Neural crest cell (in vitro differentiated cells): Measurements from ENCODE around the gene MBD2. TPM values are rescaled to one million over a fixed set of nuclear protein-coding genes. Genes with fewer than 3 reads are reported as not detected.
A peak's percentile ranks its signal among the peaks of the same experiment; 100 is the strongest.
"Not testable (repeated sequence)": the region's sequence is repeated elsewhere in the genome, so short reads cannot be mapped to it uniquely, and the experiment has no call there.

Source experiments
- DNase-seq: peaks from one replicate; pipeline ENCODE4 v3.0.0; 2021; ENCODE audit warnings: low read depth, mixed read lengths, low spot score
- H3K27ac Mint-ChIP-seq: one replicate; pipeline ENCODE4 v1.8.0; 2021; ENCODE audit warnings: mild to moderate bottlenecking, mixed read lengths; ENCODE audit not compliant: unreplicated experiment
- H3K27me3 Mint-ChIP-seq: 2 replicates; pipeline ENCODE4 v1.8.0; 2021; ENCODE audit warnings: low read depth, mild to moderate bottlenecking, mixed read lengths
- H3K36me3 Mint-ChIP-seq: 2 replicates; pipeline ENCODE4 v1.8.0; 2021; ENCODE audit warnings: low read depth, mild to moderate bottlenecking, mixed read lengths
- H3K4me1 Mint-ChIP-seq: 2 replicates; pipeline ENCODE4 v1.8.0; 2021; ENCODE audit warnings: mixed read lengths
- H3K4me3 Mint-ChIP-seq: one replicate; pipeline ENCODE4 v1.8.0; 2021; ENCODE audit warnings: mild to moderate bottlenecking, mixed read lengths
- H3K9me3 Mint-ChIP-seq: 2 replicates; pipeline ENCODE4 v1.8.0; 2021; ENCODE audit warnings: mixed read lengths
- CTCF ChIP-seq: fragments of 200-600 bp; sonication (generic); conservative IDR thresholded peaks from 2 replicates; pipeline ENCODE4 v1.5.0; 2021; ENCODE audit warnings: antibody characterized with exemption, mild to moderate bottlenecking
- total RNA-seq: library from RNA; stranded (reverse); gene quantifications from 2 replicates; pipeline ENCODE4 v1.2.1, GENCODE V29; 2021

The MBD2 gene
- total RNA-seq, 1 donor from 2014 or later: 36.2 TPM

- Mint-ChIP-seq H3K4me3 (peak overlapping the region; percentile 94), H3K9me3 (no peaks in the 10 kb centered on the region)
Observed at GRCh38 chr18:54223568-54224241, 764 bp downstream of the MBD2 start.

GRCh38 chr18:54222922-54223567 lies 1.4 kb downstream of the MBD2 start:
- Mint-ChIP-seq H3K27ac (no peak overlapping the region), H3K27me3 (no peaks in the 10 kb centered on the region), H3K9me3 (no peaks in the 10 kb centered on the region), H3K4me3 (peak overlapping the region; percentile 94), H3K4me1 (peaks cover 36% of the 10 kb centered on the region), H3K36me3 (no peaks in the 10 kb centered on the region)
- no peak for TF ChIP-seq CTCF
- no peak for DNase-seq

More at GRCh38 chr18:54223568-54224241, 764 bp downstream of the MBD2 start:
- no peak for DNase-seq
- peak overlapping the region; percentile 78 for H3K27ac Mint-ChIP-seq
- no peaks in the 10 kb centered on the region for H3K27me3 Mint-ChIP-seq
- peaks cover 36% of the 10 kb centered on the region for H3K4me1 Mint-ChIP-seq
- H3K36me3 Mint-ChIP-seq: no peaks in the 10 kb centered on the region
- TF ChIP-seq CTCF: no peak

- DNase-seq: no peak
- H3K36me3 Mint-ChIP-seq: no peaks in the 10 kb centered on the region
- H3K9me3 Mint-ChIP-seq: no peaks in the 10 kb centered on the region
- peaks cover 42% of the 10 kb centered on the region for H3K4me1 Mint-ChIP-seq
- no peak overlapping the region for H3K27ac Mint-ChIP-seq
- H3K27me3 Mint-ChIP-seq: no peaks in the 10 kb centered on the region
- TF ChIP-seq CTCF: no peak
- peak overlapping the region; percentile 54 for H3K4me3 Mint-ChIP-seq
Observed at GRCh38 chr18:54220406-54220805, 4.1 kb downstream of the MBD2 start.

- peaks cover 40% of the 10 kb centered on the region for H3K4me1 Mint-ChIP-seq
- not testable (repeated sequence) for H3K4me3 Mint-ChIP-seq, H3K36me3 Mint-ChIP-seq
Observed at GRCh38 chr18:54218803-54219202, 5.7 kb downstream of the MBD2 start.

GRCh38 chr18:54218299-54218698 lies 6.2 kb downstream of the MBD2 start:
- Mint-ChIP-seq H3K9me3 (no peaks in the 10 kb centered on the region), H3K36me3 (no peaks in the 10 kb centered on the region), H3K4me3 (no peak overlapping the region), H3K27me3 (no peaks in the 10 kb centered on the region), H3K4me1 (peaks cover 36% of the 10 kb centered on the region), H3K27ac (no peak overlapping the region)
- no peak for DNase-seq
- TF ChIP-seq CTCF: no peak

More at GRCh38 chr18:54218803-54219202, 5.7 kb downstream of the MBD2 start:
- H3K27ac Mint-ChIP-seq, DNase-seq, H3K27me3 Mint-ChIP-seq, H3K9me3 Mint-ChIP-seq: not testable (repeated sequence)

- Mint-ChIP-seq H3K9me3 (no peaks in the 10 kb centered on the region), H3K36me3 (peaks cover under 1% of the 10 kb centered on the region), H3K4me3 (no peak overlapping the region), H3K4me1 (peaks cover 30% of the 10 kb centered on the region), H3K27me3 (no peaks in the 10 kb centered on the region), H3K27ac (no peak overlapping the region)
- TF ChIP-seq CTCF: no peak
- no peak for DNase-seq
Observed at GRCh38 chr18:54217624-54218023, 6.8 kb downstream of the MBD2 start.
